IPS-18a (cell line): ENCODE data around the gene FHIT.
"Not testable (repeated sequence)": the region's sequence is repeated elsewhere in the genome, so short reads cannot be mapped to it uniquely, and the experiment has no call there.

Experiments used
- H3K27ac ChIP-seq: one replicate; pipeline ENCODE4 v1.5.1; 2013; ENCODE audit warnings: low read length
- H3K27me3 ChIP-seq: one replicate; pipeline ENCODE4 v1.6.1; 2013; ENCODE audit warnings: mild to moderate bottlenecking, low read length; ENCODE audit not compliant: control insufficient read depth, insufficient read depth
- H3K36me3 ChIP-seq: one replicate; pipeline ENCODE4 v1.6.1; 2013; ENCODE audit warnings: low read depth, low read length; ENCODE audit not compliant: control insufficient read depth
- H3K4me1 ChIP-seq: one replicate; pipeline ENCODE4 v1.6.1; 2013; ENCODE audit warnings: low read depth, low read length; ENCODE audit not compliant: control insufficient read depth
- H3K4me3 ChIP-seq: one replicate; pipeline ENCODE4 v1.5.1; 2013; ENCODE audit warnings: low read length
- H3K9ac ChIP-seq: one replicate; pipeline ENCODE4 v1.6.1; 2013; ENCODE audit warnings: mild to moderate bottlenecking, low read length, moderate library complexity
- H3K9me3 ChIP-seq: one replicate; pipeline ENCODE4 v1.6.1; 2013; ENCODE audit warnings: low read depth, low read length; ENCODE audit not compliant: control insufficient read depth

FHIT gene

GRCh38 chr3:60542995-60543394 lies 708.3 kb downstream of the FHIT start:
- no peak overlapping the region for H3K4me3 ChIP-seq
- peaks cover 9% of the 10 kb centered on the region for H3K4me1 ChIP-seq
- no peak overlapping the region for H3K27ac ChIP-seq
- no peaks in the 10 kb centered on the region for H3K9me3 ChIP-seq
- no peaks in the 10 kb centered on the region for H3K36me3 ChIP-seq
- H3K9ac ChIP-seq = no peak overlapping the region
- H3K27me3 ChIP-seq = no peaks in the 10 kb centered on the region

DNA sequence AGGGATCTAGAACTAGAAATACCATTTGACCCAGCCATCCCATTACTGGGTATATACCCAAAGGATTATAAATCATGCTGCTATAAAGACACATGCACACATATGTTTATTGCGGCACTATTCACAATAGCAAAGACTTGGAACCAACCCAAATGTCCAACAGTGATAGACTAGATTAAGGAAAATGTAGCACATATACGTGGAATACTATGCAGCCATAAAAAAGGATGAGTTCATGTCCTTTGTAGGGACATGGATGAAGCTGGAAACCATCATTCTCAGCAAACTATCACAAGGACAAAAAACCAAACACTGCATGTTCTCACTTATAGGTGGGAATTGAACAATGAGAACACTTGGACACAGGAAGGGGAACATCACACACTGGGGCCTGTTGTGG lies 711.9 kb downstream of the FHIT start:
- H3K4me3 ChIP-seq, H3K4me1 ChIP-seq, H3K9me3 ChIP-seq, H3K27ac ChIP-seq, H3K27me3 ChIP-seq, H3K9ac ChIP-seq, H3K36me3 ChIP-seq: not testable (repeated sequence)

DNA sequence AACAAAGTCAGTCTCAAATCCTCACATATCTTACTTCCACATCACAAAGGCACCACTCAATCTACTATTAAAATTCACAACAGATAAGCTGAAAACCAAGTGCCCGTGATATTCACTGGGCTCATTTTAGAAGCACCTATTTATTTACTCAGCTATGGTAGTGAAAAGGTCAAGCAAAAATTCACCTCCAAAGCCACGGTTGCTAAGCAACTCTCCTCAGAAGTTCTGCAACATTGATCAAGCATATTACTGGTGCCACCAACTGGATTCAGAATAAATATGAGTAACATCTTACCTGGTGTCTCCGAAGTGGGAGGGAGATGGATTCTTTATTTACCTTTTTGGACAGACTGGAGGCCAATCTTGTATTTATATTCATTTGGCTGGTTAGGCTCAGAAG lies 714.8 kb downstream of the FHIT start:
- H3K27ac ChIP-seq = no peak overlapping the region
- no peaks in the 10 kb centered on the region for H3K36me3 ChIP-seq
- no peak overlapping the region for H3K4me3 ChIP-seq
- H3K4me1 ChIP-seq = peaks cover 6% of the 10 kb centered on the region
- no peaks in the 10 kb centered on the region for H3K9me3 ChIP-seq
- H3K27me3 ChIP-seq = no peaks in the 10 kb centered on the region
- no peak overlapping the region for H3K9ac ChIP-seq

GRCh38 chr3:60531759-60532158 lies 719.5 kb downstream of the FHIT start:
- no peaks in the 10 kb centered on the region for H3K27me3 ChIP-seq

DNA sequence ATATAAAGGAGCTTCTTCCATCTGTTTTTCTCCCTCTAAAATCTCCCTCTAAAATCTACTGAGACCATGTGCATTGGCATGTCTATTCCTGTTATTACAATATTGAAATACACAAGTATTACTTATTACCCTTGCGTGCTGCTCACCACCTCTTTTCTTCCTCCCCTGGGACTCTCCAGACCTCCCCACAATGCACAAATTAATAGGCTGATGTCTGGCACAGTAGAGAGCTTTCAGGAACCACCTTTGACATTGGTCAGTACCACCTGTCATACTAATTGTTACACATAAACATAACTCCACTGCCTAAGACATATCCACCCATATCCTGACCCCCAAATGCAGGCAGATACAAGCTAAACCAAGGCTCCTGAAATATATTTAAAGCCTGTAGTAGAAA lies 722.6 kb downstream of the FHIT start:
- Histone ChIP-seq H3K27ac (no peak overlapping the region), H3K36me3 (no peaks in the 10 kb centered on the region), H3K9ac (no peak overlapping the region), H3K9me3 (no peaks in the 10 kb centered on the region), H3K27me3 (no peaks in the 10 kb centered on the region), H3K4me3 (no peak overlapping the region), H3K4me1 (no peaks in the 10 kb centered on the region)

More at GRCh38 chr3:60531759-60532158, 719.5 kb downstream of the FHIT start:
- Histone ChIP-seq H3K9me3 (no peaks in the 10 kb centered on the region), H3K4me1 (no peaks in the 10 kb centered on the region), H3K9ac (no peak overlapping the region), H3K27ac (no peak overlapping the region), H3K4me3 (no peak overlapping the region), H3K36me3 (no peaks in the 10 kb centered on the region)

DNA sequence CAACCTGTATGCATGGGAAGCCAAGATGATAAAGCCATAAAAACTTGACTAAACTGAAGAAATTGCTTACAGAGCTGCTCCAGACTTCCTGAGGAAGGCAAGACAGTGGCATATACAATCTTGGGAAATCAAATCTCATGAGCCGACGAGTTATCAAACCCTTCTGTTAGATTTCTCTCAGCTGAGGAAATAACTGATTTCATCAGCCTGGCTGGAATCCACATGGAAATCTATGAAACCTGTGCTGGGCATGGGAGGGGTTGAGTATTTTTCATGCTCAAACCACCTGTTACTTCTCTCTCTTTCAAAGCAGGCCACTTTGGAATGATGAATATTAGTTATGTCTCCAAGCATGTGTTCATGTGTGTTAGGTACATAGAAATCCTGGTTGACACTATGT lies 727.7 kb downstream of the FHIT start:
- H3K9me3 ChIP-seq = no peaks in the 10 kb centered on the region
- H3K4me3 ChIP-seq = no peak overlapping the region
- no peak overlapping the region for H3K9ac ChIP-seq
- H3K4me1 ChIP-seq = no peaks in the 10 kb centered on the region
- no peak overlapping the region for H3K27ac ChIP-seq
- H3K36me3 ChIP-seq = no peaks in the 10 kb centered on the region
- no peaks in the 10 kb centered on the region for H3K27me3 ChIP-seq

GRCh38 chr3:60517134-60517533 lies 734.1 kb downstream of the FHIT start:
- no peaks in the 10 kb centered on the region for H3K9me3 ChIP-seq
- no peak overlapping the region for H3K9ac ChIP-seq
- no peaks in the 10 kb centered on the region for H3K27me3 ChIP-seq
- no peak overlapping the region for H3K27ac ChIP-seq
- no peaks in the 10 kb centered on the region for H3K4me1 ChIP-seq
- no peak overlapping the region for H3K4me3 ChIP-seq
- H3K36me3 ChIP-seq = no peaks in the 10 kb centered on the region

DNA sequence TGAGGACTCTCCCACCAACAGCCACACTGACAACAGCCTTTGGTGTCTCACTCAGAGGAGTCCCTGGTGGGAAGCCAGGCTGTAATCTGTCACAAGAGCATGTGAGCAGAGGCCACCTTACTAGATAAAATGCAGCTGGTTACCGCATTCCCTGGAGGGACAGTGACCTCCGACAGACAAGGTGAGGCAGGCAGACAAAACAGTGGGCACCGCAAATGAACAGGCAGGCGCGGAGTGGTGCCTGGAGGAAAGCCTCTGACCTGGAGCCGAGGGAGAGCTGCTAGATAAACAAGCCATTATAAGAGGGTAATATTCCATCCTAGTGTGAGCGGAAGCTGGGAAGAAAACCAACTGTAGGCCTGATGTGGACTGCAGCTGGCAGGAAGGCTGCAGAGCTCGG lies 736.4 kb downstream of the FHIT start:
- Histone ChIP-seq H3K36me3 (no peaks in the 10 kb centered on the region), H3K9me3 (no peaks in the 10 kb centered on the region), H3K4me1 (no peaks in the 10 kb centered on the region), H3K9ac (no peak overlapping the region), H3K4me3 (no peak overlapping the region), H3K27me3 (no peaks in the 10 kb centered on the region), H3K27ac (no peak overlapping the region)

DNA sequence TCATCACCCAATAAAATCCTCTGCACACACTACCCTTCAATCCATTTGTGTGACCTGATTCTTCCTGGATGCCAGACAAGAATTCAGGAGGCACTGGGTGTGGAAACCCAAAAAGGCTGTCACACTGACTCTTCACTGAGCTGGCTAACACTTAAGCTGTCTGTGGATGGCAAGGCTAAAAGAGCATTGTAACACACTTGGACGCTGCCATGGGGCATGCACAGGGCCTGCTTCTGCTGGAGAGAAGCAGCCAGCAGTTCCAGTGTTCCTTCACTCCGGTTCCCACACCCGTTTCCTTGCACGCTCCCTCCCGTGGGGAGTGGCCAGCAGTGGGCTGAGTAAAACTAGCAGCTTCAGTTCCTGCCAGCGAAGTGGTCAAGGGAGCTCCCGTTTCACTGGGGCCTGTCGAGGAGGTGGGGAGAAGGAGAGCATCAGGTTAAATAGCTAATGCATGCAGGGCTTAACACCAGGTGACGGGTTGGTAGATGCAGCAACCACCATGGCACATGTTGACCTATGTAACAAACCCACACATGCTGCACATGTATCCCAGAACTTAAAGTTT lies 737.1 kb downstream of the FHIT start:
- no peaks in the 10 kb centered on the region for H3K36me3 ChIP-seq
- no peaks in the 10 kb centered on the region for H3K4me1 ChIP-seq
- no peak overlapping the region for H3K4me3 ChIP-seq
- no peak overlapping the region for H3K9ac ChIP-seq
- no peak overlapping the region for H3K27ac ChIP-seq
- H3K9me3 ChIP-seq = no peaks in the 10 kb centered on the region
- H3K27me3 ChIP-seq = no peaks in the 10 kb centered on the region

DNA sequence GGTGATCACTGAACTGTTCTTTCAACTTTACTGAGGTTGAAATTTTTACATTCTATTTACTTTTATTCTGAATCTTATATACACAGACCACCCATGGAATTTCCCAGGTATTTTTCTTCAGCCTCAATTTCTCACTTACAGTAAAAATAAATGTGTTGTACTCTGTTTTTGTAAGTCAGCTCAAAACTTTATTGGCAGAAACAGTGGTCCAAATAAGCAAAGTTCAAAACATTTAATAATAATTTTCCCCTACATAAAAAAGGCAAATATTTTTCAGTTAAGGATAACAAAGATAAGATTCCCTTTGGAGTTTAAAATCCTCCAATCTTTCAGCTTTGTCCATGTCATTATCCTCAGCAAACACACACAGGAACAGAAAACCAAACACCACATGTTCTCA lies 738.0 kb downstream of the FHIT start:
- Histone ChIP-seq H3K4me3 (no peak overlapping the region), H3K9ac (no peak overlapping the region), H3K27ac (no peak overlapping the region), H3K36me3 (no peaks in the 10 kb centered on the region), H3K27me3 (no peaks in the 10 kb centered on the region), H3K4me1 (no peaks in the 10 kb centered on the region), H3K9me3 (no peaks in the 10 kb centered on the region)

GRCh38 chr3:60512506-60512905 lies 738.7 kb downstream of the FHIT start:
- Histone ChIP-seq H3K9ac (no peak overlapping the region), H3K27ac (no peak overlapping the region), H3K27me3 (no peaks in the 10 kb centered on the region), H3K4me3 (no peak overlapping the region), H3K36me3 (no peaks in the 10 kb centered on the region), H3K9me3 (no peaks in the 10 kb centered on the region), H3K4me1 (no peaks in the 10 kb centered on the region)

- no peaks in the 10 kb centered on the region for H3K36me3 ChIP-seq
- H3K27me3 ChIP-seq = no peaks in the 10 kb centered on the region
- no peaks in the 10 kb centered on the region for H3K4me1 ChIP-seq
- H3K4me3 ChIP-seq = no peak overlapping the region
- no peak overlapping the region for H3K9ac ChIP-seq
- no peaks in the 10 kb centered on the region for H3K9me3 ChIP-seq
- no peak overlapping the region for H3K27ac ChIP-seq
Measured at GRCh38 chr3:60509471-60509870, 741.8 kb downstream of the FHIT start.
